Hepatocyte (in vitro differentiated cells): ENCODE results near the gene AGMAT. TPM values are rescaled to one million over a fixed set of nuclear protein-coding genes. Genes with fewer than 3 reads are reported as not detected.

Source experiments
- DNase-seq: peaks from one replicate; pipeline ENCODE4 v3.0.0-alpha.2; 2016; ENCODE audit warnings: low spot score
- H2AFZ ChIP-seq: fragments of 200-600 bp; sonication (generic); 2 replicates; pipeline ENCODE4 v1.6.0; 2016; ENCODE audit warnings: antibody characterized with exemption, mild to moderate bottlenecking
- H3K27ac ChIP-seq: fragments of 200-600 bp; sonication (generic); 2 replicates; pipeline ENCODE4 v1.5.1; 2016; ENCODE audit warnings: mild to moderate bottlenecking
- H3K27me3 ChIP-seq: fragments of 200-600 bp; sonication (generic); 2 replicates; pipeline ENCODE4 v1.6.1; 2016
- H3K36me3 ChIP-seq: fragments of 200-600 bp; sonication (generic); replicated peaks from 2 replicates; pipeline ENCODE4 v1.5.1; 2016; ENCODE audit warnings: low read depth; ENCODE audit not compliant: insufficient read depth
- H3K4me1 ChIP-seq: fragments of 200-600 bp; sonication (generic); 2 replicates; pipeline ENCODE4 v1.5.1; 2016; ENCODE audit warnings: mild to moderate bottlenecking, moderate library complexity; ENCODE audit not compliant: insufficient read depth
- H3K4me2 ChIP-seq: fragments of 200-600 bp; sonication (generic); 2 replicates; pipeline ENCODE4 v1.6.0; 2016
- H3K4me3 ChIP-seq: fragments of 200-600 bp; sonication (generic); 2 replicates; pipeline ENCODE4 v1.5.1; 2016; ENCODE audit warnings: mild to moderate bottlenecking
- H3K79me2 ChIP-seq: fragments of 200-600 bp; sonication (generic); 2 replicates; pipeline ENCODE4 v1.6.0; 2017; ENCODE audit warnings: mild to moderate bottlenecking
- H3K9me2 ChIP-seq: fragments of 200-600 bp; sonication (generic); replicated peaks from 2 replicates; pipeline ENCODE4 v1.6.0; 2017; ENCODE audit warnings: mild to moderate bottlenecking; ENCODE audit not compliant: insufficient read depth
- H3K9me3 ChIP-seq: fragments of 200-600 bp; sonication (generic); 2 replicates; pipeline ENCODE4 v1.5.1; 2016; ENCODE audit warnings: low read depth, mild to moderate bottlenecking
- H4K20me1 ChIP-seq: fragments of 200-600 bp; sonication (generic); 2 replicates; pipeline ENCODE4 v1.6.0; 2016; ENCODE audit warnings: mild to moderate bottlenecking; ENCODE audit not compliant: insufficient read depth, poor library complexity, severe bottlenecking
- CTCF ChIP-seq: fragments of 200-600 bp; sonication (generic); IDR thresholded peaks from 2 replicates; pipeline ENCODE4 v1.5.1; 2016; ENCODE audit warnings: antibody characterized with exemption, mild to moderate bottlenecking; ENCODE audit not compliant: poor library complexity
- EZH2 ChIP-seq: fragments of 200-600 bp; sonication (generic); IDR thresholded peaks from 2 replicates; pipeline ENCODE4 v1.6.1; 2016; ENCODE audit warnings: antibody characterized with exemption, mild to moderate bottlenecking, borderline replicate concordance
- EZH2phosphoT487 ChIP-seq: fragments of 200-600 bp; sonication (generic); IDR thresholded peaks from one replicate; pipeline ENCODE4 v1.6.1; 2018; ENCODE audit warnings: antibody characterized with exemption, mild to moderate bottlenecking, low read depth, moderate library complexity; ENCODE audit not compliant: unreplicated experiment, severe bottlenecking
- WGBS: methylation state at CpG from one replicate; pipeline ENCODE4 v1.1.6; 2016; ENCODE audit warnings: low lambda C conversion rate; ENCODE audit errors: missing lambda C conversion rate; 5-methylcytosine and 5-hydroxymethylcytosine counted together
- polyA plus RNA-seq: library from polyadenylated mRNA; unstranded; fragments of >200 nt; fragmentation: Nextera tagmentation; extraction: Ambion mirVana; gene quantifications from 2 replicates; pipeline ENCODE4 v1.2.1, GENCODE V29; 2016
- total RNA-seq: library from RNA; depleted of rRNA; stranded (reverse); fragments of >200 nt; gene quantifications from 2 replicates; pipeline ENCODE4 v1.2.3, GENCODE V29; 2014

AGMAT gene
- total and polyA plus RNA-seq, 2 experiments from 2014 or later: 28.7 to 42.9 TPM

- Histone ChIP-seq H3K9me3 (no peaks in the 10 kb centered on the region), H3K36me3 (no peaks in the 10 kb centered on the region), H3K4me1 (no peaks in the 10 kb centered on the region), H3K79me2 (no peaks in the 10 kb centered on the region), H3K9me2 (no peaks in the 10 kb centered on the region), H3K27me3 (no peaks in the 10 kb centered on the region), H2AFZ (no peak overlapping the region), H3K27ac (no peak overlapping the region), H3K4me2 (no peak overlapping the region), H4K20me1 (no peaks in the 10 kb centered on the region), H3K4me3 (no peak overlapping the region)
- no peak for TF ChIP-seq EZH2
- no peak for TF ChIP-seq EZH2phosphoT487
- no peak for TF ChIP-seq CTCF
- no peak for DNase-seq
Observed at GRCh38 chr1:15571266-15571665, 13.6 kb downstream of the AGMAT start.

- Histone ChIP-seq H3K9me2 (no peaks in the 10 kb centered on the region), H2AFZ (no peak overlapping the region), H3K27me3 (no peaks in the 10 kb centered on the region), H3K9me3 (no peaks in the 10 kb centered on the region), H3K4me2 (no peak overlapping the region), H3K4me3 (no peak overlapping the region), H3K36me3 (no peaks in the 10 kb centered on the region), H4K20me1 (no peaks in the 10 kb centered on the region), H3K79me2 (no peaks in the 10 kb centered on the region), H3K4me1 (no peaks in the 10 kb centered on the region), H3K27ac (no peak overlapping the region)
- 89% methylated on average over 1 of the region's 1 CpG for WGBS
- DNase-seq: no peak
- TF ChIP-seq CTCF: no peak
- no peak for TF ChIP-seq EZH2phosphoT487
Observed at GRCh38 chr1:15570861-15571260, 14.0 kb downstream of the AGMAT start.

- Histone ChIP-seq H3K36me3 (no peaks in the 10 kb centered on the region), H2AFZ (no peak overlapping the region), H3K27me3 (no peaks in the 10 kb centered on the region), H3K9me2 (no peaks in the 10 kb centered on the region), H4K20me1 (no peaks in the 10 kb centered on the region), H3K4me3 (no peak overlapping the region), H3K27ac (peak overlapping the region; percentile 51), H3K9me3 (no peaks in the 10 kb centered on the region), H3K4me2 (no peak overlapping the region), H3K4me1 (no peaks in the 10 kb centered on the region), H3K79me2 (no peaks in the 10 kb centered on the region)
- DNase-seq: no peak
- 89% methylated on average over 18 of the region's 18 CpGs for WGBS
- TF ChIP-seq EZH2phosphoT487: no peak
- no peak for TF ChIP-seq EZH2
- no peak for TF ChIP-seq CTCF
Observed at GRCh38 chr1:15568387-15569073, 16.3 kb downstream of the AGMAT start.
